Measurements from ENCODE around the gene GCAT. TPM values are rescaled to one million over a fixed set of nuclear protein-coding genes. Genes with fewer than 3 reads are reported as not detected.

Gene GCAT
- total RNA-seq, 4 donors from 2014 or later: 30.4 to 59.1 (median 38.2) TPM

DNA sequence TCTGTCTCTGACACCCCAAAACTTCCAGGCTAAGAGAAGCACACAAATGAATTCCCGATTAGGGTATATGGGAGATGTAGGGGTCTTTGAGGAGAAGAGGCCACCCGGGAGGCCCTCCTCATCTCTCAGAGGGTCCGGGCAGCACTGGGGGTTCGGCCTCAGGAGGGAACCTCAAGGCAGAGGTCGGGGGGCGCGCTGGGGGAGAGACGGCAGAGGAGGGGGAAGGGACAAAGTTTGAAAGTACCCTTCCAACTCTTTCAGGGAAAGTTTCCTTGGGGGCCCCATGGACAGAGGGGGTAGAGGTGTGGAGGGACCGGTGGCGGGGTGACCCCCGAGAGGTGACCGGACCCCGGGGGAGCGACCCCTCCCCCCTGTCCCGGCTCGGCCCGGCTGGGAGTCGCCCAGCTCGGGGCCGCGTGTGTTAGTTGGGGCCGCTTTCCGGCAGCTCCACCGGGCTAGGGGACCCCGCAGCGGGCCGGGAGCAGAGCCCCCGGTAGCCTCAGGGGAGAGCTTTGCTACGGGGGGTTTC, 3.3 kb upstream of the GCAT start:
- DNase-seq: no peak
- intact Hi-C loops (cut with DNase I): no loop called here
- TF ChIP-seq, protein P1, sequence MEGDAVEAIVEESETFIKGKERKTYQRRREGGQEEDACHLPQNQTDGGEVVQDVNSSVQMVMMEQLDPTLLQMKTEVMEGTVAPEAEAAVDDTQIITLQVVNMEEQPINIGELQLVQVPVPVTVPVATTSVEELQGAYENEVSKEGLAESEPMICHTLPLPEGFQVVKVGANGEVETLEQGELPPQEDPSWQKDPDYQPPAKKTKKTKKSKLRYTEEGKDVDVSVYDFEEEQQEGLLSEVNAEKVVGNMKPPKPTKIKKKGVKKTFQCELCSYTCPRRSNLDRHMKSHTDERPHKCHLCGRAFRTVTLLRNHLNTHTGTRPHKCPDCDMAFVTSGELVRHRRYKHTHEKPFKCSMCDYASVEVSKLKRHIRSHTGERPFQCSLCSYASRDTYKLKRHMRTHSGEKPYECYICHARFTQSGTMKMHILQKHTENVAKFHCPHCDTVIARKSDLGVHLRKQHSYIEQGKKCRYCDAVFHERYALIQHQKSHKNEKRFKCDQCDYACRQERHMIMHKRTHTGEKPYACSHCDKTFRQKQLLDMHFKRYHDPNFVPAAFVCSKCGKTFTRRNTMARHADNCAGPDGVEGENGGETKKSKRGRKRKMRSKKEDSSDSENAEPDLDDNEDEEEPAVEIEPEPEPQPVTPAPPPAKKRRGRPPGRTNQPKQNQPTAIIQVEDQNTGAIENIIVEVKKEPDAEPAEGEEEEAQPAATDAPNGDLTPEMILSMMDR (IDR thresholded peaks at IDR 0.05): no peak
- TF ChIP-seq POLR2A (IDR thresholded peaks at IDR 0.05): no peak

DNA sequence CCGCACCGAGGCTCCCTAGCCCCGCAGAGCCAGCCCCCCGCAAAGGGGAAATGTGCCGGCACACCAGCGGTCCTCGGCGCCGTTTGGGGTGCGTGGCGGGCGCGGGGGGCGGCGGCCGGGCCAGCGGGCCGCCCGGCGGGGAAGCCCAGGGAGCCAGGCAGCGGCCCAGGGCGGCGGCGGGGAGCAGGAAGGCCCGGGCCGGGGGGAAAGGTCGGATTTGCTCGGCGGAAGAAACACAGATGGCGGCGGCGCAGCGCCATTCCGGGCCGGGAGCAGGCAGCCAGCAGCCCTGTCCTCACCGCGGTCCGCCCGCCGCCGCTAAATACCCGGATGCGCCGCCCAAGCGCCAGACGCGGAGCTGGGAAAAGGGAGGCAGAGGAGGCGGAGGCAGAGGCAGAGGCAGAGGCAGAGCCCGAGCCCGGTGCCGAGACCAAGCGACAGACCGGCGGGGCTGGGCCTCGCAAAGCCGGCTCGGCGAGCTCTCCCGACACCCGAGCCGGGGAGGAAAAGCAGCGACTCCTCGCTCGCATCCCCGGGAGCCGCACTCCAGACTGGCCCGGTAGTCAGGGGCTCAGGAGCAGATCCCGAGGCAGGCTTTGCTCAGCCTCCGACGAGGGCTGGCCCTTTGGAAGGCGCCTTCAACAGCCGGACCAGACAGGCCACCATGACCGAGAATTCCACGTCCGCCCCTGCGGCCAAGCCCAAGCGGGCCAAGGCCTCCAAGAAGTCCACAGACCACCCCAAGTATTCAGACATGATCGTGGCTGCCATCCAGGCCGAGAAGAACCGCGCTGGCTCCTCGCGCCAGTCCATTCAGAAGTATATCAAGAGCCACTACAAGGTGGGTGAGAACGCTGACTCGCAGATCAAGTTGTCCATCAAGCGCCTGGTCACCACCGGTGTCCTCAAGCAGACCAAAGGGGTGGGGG, 2.6 kb upstream of the GCAT start:
- peak overlapping the region; percentile 22 to 43 (median 34) for H3K4me3 ChIP-seq (replicated peaks in 1 of 3)
- peak in 1 of 2 donors; percentile 84 for TF ChIP-seq POLR2A (IDR thresholded peaks at IDR 0.05)
- TF ChIP-seq, protein P1 (IDR thresholded peaks at IDR 0.05): no peak
- H3K9me3 ChIP-seq: no peaks in the 10 kb centered on the region
- no peaks in the 10 kb centered on the region for H3K27me3 ChIP-seq
- H3K36me3 ChIP-seq: no peaks in the 10 kb centered on the region
- peak; percentile 87 to 88 for DNase-seq
- WGBS, 2 donors: 1% methylated on average over 25 to 30 of the region's 87 CpGs
- intact Hi-C loops (cut with DNase I): no loop called here
- peaks cover 30 to 46% of the 10 kb centered on the region in 2 donors for H3K4me1 ChIP-seq
- peak overlapping the region; percentile 77 to 91 (median 83) for H3K27ac ChIP-seq

More for the DNA sequence above, 3.3 kb upstream of the GCAT start:
- 4 to 13% methylated on average over 18 to 28 of the region's 29 CpGs for WGBS, 2 donors
- Histone ChIP-seq H3K27ac (peak overlapping the region; percentile 40 to 83 (median 77)), H3K4me3 (replicated peaks in 1 of 3) (peak overlapping the region in 2 of 3 donors; percentile 22 to 34), H3K27me3 (no peaks in the 10 kb centered on the region), H3K36me3 (no peaks in the 10 kb centered on the region), H3K9me3 (no peaks in the 10 kb centered on the region), H3K4me1 (peaks cover 30 to 46% of the 10 kb centered on the region in 2 donors)

DNA sequence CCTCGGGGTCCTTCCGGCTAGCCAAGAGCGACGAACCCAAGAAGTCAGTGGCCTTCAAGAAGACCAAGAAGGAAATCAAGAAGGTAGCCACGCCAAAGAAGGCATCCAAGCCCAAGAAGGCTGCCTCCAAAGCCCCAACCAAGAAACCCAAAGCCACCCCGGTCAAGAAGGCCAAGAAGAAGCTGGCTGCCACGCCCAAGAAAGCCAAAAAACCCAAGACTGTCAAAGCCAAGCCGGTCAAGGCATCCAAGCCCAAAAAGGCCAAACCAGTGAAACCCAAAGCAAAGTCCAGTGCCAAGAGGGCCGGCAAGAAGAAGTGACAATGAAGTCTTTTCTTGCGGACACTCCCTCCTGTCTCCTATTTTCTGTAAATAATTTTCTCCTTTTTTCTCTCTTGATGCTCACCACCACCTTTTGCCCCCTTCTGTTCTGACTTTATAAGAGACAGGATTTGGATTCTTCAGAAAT, 1.9 kb upstream of the GCAT start:
- intact Hi-C loops (cut with DNase I): no loop called here
- DNase-seq: no peak
- Histone ChIP-seq H3K4me1 (peaks cover 26 to 42% of the 10 kb centered on the region in 2 donors), H3K9me3 (no peaks in the 10 kb centered on the region), H3K36me3 (no peaks in the 10 kb centered on the region), H3K27me3 (no peaks in the 10 kb centered on the region), H3K4me3 (replicated peaks in 1 of 3) (peak overlapping the region; percentile 34 to 43 (median 34)), H3K27ac (peak overlapping the region; percentile 77 to 91 (median 83))
- no peak for TF ChIP-seq POLR2A (IDR thresholded peaks at IDR 0.05)
- TF ChIP-seq, protein P1 (IDR thresholded peaks at IDR 0.05): no peak
- 34 to 36% methylated on average over 10 of the region's 10 CpGs for WGBS, 2 donors

DNA sequence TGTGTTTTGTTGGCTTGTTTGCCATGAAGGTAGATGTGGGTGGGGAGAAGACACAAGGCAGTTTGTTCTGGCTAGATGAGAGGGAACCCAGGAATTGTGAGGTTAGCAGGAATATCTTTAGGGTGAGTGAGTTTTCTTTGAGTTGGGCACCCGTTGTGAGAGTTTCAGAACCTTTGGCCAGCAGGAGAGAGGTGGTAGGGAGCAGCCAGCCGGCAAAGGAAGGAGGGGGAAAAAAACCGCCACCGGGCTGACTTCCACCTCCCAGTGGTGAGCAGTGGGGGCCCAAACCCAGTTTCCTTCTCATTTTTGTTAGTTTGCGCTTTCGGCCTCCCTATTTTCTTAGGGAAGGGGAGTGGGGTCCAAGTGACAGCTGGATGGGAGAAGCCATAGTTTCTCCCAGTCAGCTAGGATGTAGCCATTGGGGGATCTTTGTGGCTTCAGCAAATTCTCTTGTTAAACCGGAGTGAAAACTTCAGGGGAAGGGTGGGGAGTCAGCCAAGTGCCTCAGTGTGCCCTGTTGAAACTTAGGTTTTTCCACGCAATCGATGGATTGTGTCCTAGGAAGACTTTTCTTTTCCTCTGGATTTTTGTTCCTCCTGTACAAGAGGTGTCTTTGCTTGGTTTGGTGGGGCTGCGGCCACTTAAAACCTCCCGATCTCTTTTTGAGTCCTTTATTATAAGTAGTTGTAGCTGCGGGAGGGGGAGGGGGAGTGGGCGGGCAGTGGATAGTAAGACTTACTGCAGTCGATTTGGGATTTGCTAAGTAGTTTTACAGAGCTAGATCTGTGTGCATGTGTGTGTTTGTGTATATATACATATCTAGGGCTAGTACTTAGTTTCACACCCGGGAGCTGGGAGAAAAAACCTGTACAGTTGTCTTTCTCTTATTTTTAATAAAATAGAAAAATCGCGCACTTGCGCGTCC, 1.1 kb upstream of the GCAT start:
- intact Hi-C loops (cut with DNase I): no loop called here
- DNase-seq: peak; percentile 61 to 65
- H3K4me3 ChIP-seq (replicated peaks in 1 of 3): peak overlapping the region; percentile 34 to 43 (median 34)
- H3K36me3 ChIP-seq: no peaks in the 10 kb centered on the region
- TF ChIP-seq, protein P1 (IDR thresholded peaks at IDR 0.05): no peak
- TF ChIP-seq POLR2A (IDR thresholded peaks at IDR 0.05): peak in 1 of 2 donors; percentile 7
- peak overlapping the region; percentile 44 to 83 (median 55) for H3K27ac ChIP-seq
- no peaks in the 10 kb centered on the region for H3K27me3 ChIP-seq
- H3K9me3 ChIP-seq: no peaks in the 10 kb centered on the region
- H3K4me1 ChIP-seq: peaks cover 26 to 42% of the 10 kb centered on the region in 2 donors
- WGBS, 2 donors: 2 to 3% methylated on average over 19 of the region's 19 CpGs

All from thyroid gland (tissue), 4 donors.